ENCODE measurements around the gene NIM1K. TPM values are rescaled to one million over a fixed set of nuclear protein-coding genes. Genes with fewer than 3 reads are reported as not detected.

The NIM1K gene
- total and polyA plus RNA-seq, 2 donors from 2014 or later: 0.32 to 0.60 TPM

DNA sequence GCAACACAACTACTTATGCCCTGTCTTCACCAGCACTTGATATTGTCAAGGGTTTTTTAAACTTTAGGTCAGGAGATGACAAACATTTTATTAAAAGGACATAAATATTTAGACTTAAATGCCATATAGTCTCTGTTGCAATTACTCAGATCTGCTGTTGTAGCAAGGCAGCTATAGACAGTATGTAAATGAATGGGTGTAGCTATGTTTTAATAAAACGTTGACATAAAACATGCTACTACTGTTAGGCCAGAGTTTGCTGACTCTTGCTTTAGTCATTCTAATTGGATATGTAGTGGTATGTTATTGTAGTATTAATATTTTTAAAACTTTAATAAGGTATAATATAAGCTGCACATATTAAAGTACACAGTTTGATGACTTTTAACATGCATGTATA lies 43.6 kb upstream of the NIM1K start:
- H3K27ac ChIP-seq (ENCODE audit: low read depth in 2 of 2, low read length in 2 of 2): no peak overlapping the region
- H3K9me3 ChIP-seq (ENCODE audit: control insufficient read depth in 2 of 3, insufficient read depth in 1 of 3, low read length in 3 of 3): no peaks in the 10 kb centered on the region
- no peaks in the 10 kb centered on the region for H3K27me3 ChIP-seq (ENCODE audit: control insufficient read depth, insufficient read depth, low read length)
- DNase-seq (no peak), FAIRE-seq (no peak)
- H3K4me3 ChIP-seq (ENCODE audit: low read length in 3 of 3): no peak overlapping the region
- H3K36me3 ChIP-seq (ENCODE audit: control insufficient read depth in 2 of 3, insufficient read depth in 3 of 3, low read length in 3 of 3): no peaks in the 10 kb centered on the region
- H3K9ac ChIP-seq (ENCODE audit: low read length in 3 of 3): no peak overlapping the region
- intact Hi-C loops (cut with DNase I): no loop called here
- TF ChIP-seq, protein P1, sequence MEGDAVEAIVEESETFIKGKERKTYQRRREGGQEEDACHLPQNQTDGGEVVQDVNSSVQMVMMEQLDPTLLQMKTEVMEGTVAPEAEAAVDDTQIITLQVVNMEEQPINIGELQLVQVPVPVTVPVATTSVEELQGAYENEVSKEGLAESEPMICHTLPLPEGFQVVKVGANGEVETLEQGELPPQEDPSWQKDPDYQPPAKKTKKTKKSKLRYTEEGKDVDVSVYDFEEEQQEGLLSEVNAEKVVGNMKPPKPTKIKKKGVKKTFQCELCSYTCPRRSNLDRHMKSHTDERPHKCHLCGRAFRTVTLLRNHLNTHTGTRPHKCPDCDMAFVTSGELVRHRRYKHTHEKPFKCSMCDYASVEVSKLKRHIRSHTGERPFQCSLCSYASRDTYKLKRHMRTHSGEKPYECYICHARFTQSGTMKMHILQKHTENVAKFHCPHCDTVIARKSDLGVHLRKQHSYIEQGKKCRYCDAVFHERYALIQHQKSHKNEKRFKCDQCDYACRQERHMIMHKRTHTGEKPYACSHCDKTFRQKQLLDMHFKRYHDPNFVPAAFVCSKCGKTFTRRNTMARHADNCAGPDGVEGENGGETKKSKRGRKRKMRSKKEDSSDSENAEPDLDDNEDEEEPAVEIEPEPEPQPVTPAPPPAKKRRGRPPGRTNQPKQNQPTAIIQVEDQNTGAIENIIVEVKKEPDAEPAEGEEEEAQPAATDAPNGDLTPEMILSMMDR (IDR thresholded peaks at IDR 0.05; ENCODE audit: borderline replicate concordance, extremely low read depth, insufficient read depth): no peak
- no peaks in the 10 kb centered on the region for H3K4me1 ChIP-seq (ENCODE audit: control insufficient read depth in 2 of 3, insufficient read depth in 2 of 3, low read depth in 1 of 3, low read length in 3 of 3)

DNA sequence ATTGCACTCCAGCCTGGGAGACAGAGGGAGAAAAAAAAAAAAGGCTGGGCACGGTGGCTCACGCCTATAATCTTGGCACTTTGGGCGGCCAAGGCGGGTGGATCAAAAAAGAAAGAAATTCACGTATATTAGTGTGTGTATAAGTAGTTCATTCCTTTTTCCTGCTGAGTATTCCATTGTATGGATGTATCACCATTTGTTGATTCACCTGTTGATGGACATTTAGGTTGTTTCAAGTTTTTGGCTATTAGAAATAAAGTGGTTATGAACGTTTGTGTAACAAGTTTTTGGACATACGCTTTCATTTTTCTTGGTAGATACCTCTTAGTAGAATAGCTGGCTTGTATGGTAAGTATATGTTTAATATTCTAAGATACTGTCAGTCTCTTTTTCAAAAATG lies 42.8 kb upstream of the NIM1K start:
- no peaks in the 10 kb centered on the region for H3K36me3 ChIP-seq (ENCODE audit: control insufficient read depth in 2 of 3, insufficient read depth in 3 of 3, low read length in 3 of 3)
- H3K27me3 ChIP-seq (ENCODE audit: control insufficient read depth, insufficient read depth, low read length): no peaks in the 10 kb centered on the region
- TF ChIP-seq, protein P1 (IDR thresholded peaks at IDR 0.05; ENCODE audit: borderline replicate concordance, extremely low read depth, insufficient read depth): no peak
- no peaks in the 10 kb centered on the region for H3K4me1 ChIP-seq (ENCODE audit: control insufficient read depth in 2 of 3, insufficient read depth in 2 of 3, low read depth in 1 of 3, low read length in 3 of 3)
- H3K9ac ChIP-seq (ENCODE audit: low read length in 3 of 3): no peak overlapping the region
- H3K27ac ChIP-seq (ENCODE audit: low read depth in 2 of 2, low read length in 2 of 2): no peak overlapping the region
- FAIRE-seq (no peak), DNase-seq (no peak)
- H3K4me3 ChIP-seq (ENCODE audit: low read length in 3 of 3): no peak overlapping the region
- H3K9me3 ChIP-seq (ENCODE audit: control insufficient read depth in 2 of 3, insufficient read depth in 1 of 3, low read length in 3 of 3): no peaks in the 10 kb centered on the region
- intact Hi-C loops (cut with DNase I): no loop called here

DNA sequence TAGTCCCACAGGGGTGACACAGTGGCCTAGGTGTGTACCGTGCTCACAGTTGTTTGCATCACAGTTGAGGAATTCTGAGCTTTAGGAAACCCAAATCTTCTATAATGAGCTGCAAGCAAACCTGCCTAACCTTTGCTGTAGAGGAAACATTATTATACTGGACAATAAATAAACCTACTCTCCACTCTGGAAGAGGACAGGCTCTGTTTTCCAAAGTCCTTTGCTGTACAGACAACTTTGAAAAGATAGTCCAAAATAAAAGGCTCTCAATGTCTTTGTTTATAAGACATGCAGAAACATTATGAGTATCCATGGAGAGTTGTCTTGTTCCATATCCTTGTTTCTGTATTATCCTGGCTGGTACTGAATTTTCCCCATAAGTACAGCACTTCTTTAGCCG lies 42.0 kb upstream of the NIM1K start:
- Histone ChIP-seq H3K4me3 (ENCODE audit: low read length in 3 of 3) (no peak overlapping the region), H3K27me3 (ENCODE audit: control insufficient read depth, insufficient read depth, low read length) (no peaks in the 10 kb centered on the region), H3K4me1 (ENCODE audit: control insufficient read depth in 2 of 3, insufficient read depth in 2 of 3, low read depth in 1 of 3, low read length in 3 of 3) (no peaks in the 10 kb centered on the region), H3K27ac (ENCODE audit: low read depth in 2 of 2, low read length in 2 of 2) (no peak overlapping the region), H3K36me3 (ENCODE audit: control insufficient read depth in 2 of 3, insufficient read depth in 3 of 3, low read length in 3 of 3) (no peaks in the 10 kb centered on the region), H3K9me3 (ENCODE audit: control insufficient read depth in 2 of 3, insufficient read depth in 1 of 3, low read length in 3 of 3) (no peaks in the 10 kb centered on the region), H3K9ac (ENCODE audit: low read length in 3 of 3) (no peak overlapping the region)
- FAIRE-seq (no peak), DNase-seq (no peak)
- TF ChIP-seq, protein P1 (IDR thresholded peaks at IDR 0.05; ENCODE audit: borderline replicate concordance, extremely low read depth, insufficient read depth): no peak
- intact Hi-C loops (cut with DNase I): no loop called here

DNA sequence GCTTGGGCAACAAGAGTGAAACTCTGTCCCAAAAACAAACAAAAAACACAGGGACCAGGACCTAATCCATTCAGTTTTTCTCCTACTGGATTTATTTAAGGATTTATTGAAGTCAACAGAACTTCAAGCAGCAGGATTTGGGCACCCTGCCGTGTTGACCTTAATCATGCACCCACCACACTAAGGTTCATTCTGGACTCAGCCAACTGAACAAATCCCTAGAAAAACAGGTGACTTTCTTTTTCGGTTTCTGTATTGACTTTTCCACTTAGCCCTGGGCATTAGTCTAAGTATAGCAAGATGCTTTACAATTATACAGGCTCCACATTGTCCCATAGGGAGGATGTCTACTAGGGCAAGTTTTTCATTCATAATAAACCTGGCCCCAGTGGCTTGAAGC lies 41.3 kb upstream of the NIM1K start:
- no peaks in the 10 kb centered on the region for H3K4me1 ChIP-seq (ENCODE audit: control insufficient read depth in 2 of 3, insufficient read depth in 2 of 3, low read depth in 1 of 3, low read length in 3 of 3)
- H3K9me3 ChIP-seq (ENCODE audit: control insufficient read depth in 2 of 3, insufficient read depth in 1 of 3, low read length in 3 of 3): no peaks in the 10 kb centered on the region
- FAIRE-seq (no peak), DNase-seq (no peak)
- H3K9ac ChIP-seq (ENCODE audit: low read length in 3 of 3): no peak overlapping the region
- H3K36me3 ChIP-seq (ENCODE audit: control insufficient read depth in 2 of 3, insufficient read depth in 3 of 3, low read length in 3 of 3): no peaks in the 10 kb centered on the region
- no peak overlapping the region for H3K27ac ChIP-seq (ENCODE audit: low read depth in 2 of 2, low read length in 2 of 2)
- no peak overlapping the region for H3K4me3 ChIP-seq (ENCODE audit: low read length in 3 of 3)
- no peaks in the 10 kb centered on the region for H3K27me3 ChIP-seq (ENCODE audit: control insufficient read depth, insufficient read depth, low read length)
- TF ChIP-seq, protein P1 (IDR thresholded peaks at IDR 0.05; ENCODE audit: borderline replicate concordance, extremely low read depth, insufficient read depth): no peak
- intact Hi-C loops (cut with DNase I): no loop called here

Data from kidney (tissue), 14 donors.